Endothelial cell of umbilical vein (primary cell): ENCODE results near the gene MTFMT. TPM values are rescaled to one million over a fixed set of nuclear protein-coding genes. Genes with fewer than 3 reads are reported as not detected.

Experiments
- polyA plus RNA-seq, 4 experiments: library from polyadenylated mRNA; depleted of rRNA in 3 of 4; stranded (reverse) in 3 of 4; unstranded in 1 of 4; fragments of >200 nt; gene quantifications; 2 replicates each; pipeline versions ENCODE4 v1.2.1 to v1.2.3, GENCODE V29; 2011 to 2012; ENCODE audit warnings: missing spikeins in 1 of 4
- total RNA-seq: library from RNA; stranded (reverse); gene quantifications from 2 replicates; pipeline ENCODE4 v1.2.3, GENCODE V29; 2021

MTFMT gene
- total and polyA plus RNA-seq, 2 donors (not counting 3 experiments of a cell fraction or from before 2014, with no cell fraction given): 7.5 to 20.4 TPM

Other genes starting within 250 kb of the MTFMT start
- 45.4 and 52.7 TPM in 2 replicates for gene PIF1, start 204.0 kb downstream of the MTFMT start, total RNA-seq
- gene PIF1, start 204.0 kb downstream of the MTFMT start, polyA plus RNA-seq: 18.6 and 23.0 TPM in 2 replicates
- gene PLEKHO2, start 187.7 kb downstream of the MTFMT start, total RNA-seq: 20.7 and 24.9 TPM in 2 replicates
- 21.9 and 23.9 TPM in 2 replicates for gene PLEKHO2, start 187.7 kb downstream of the MTFMT start, polyA plus RNA-seq
- gene ANKDD1A, start 117.7 kb downstream of the MTFMT start, total RNA-seq: 2.4 and 2.6 TPM in 2 replicates
- 1.8 and 2.0 TPM in 2 replicates for gene ANKDD1A, start 117.7 kb downstream of the MTFMT start, polyA plus RNA-seq
- 75.3 and 82.5 TPM in 2 replicates for gene SPG21, start 39.7 kb downstream of the MTFMT start, total RNA-seq
- 54.9 and 70.2 TPM in 2 replicates for gene SPG21, start 39.7 kb downstream of the MTFMT start, polyA plus RNA-seq
- not detected in 2 replicates for gene SLC51B, start 15.7 kb upstream of the MTFMT start, total RNA-seq
- gene SLC51B, start 15.7 kb upstream of the MTFMT start, polyA plus RNA-seq: not detected in 2 replicates
- gene RASL12, start 38.4 kb upstream of the MTFMT start, total RNA-seq: not detected in 2 replicates
- gene RASL12, start 38.4 kb upstream of the MTFMT start, polyA plus RNA-seq: not detected in 2 replicates
- not detected in 2 replicates for gene KBTBD13, start 47.1 kb upstream of the MTFMT start, total RNA-seq
- not detected in 2 replicates for gene KBTBD13, start 47.1 kb upstream of the MTFMT start, polyA plus RNA-seq
- gene UBAP1L, start 85.6 kb upstream of the MTFMT start, total RNA-seq: 3.9 and 5.0 TPM in 2 replicates
- 1.9 and 2.9 TPM in 2 replicates for gene UBAP1L, start 85.6 kb upstream of the MTFMT start, polyA plus RNA-seq
- gene PDCD7, start 104.2 kb upstream of the MTFMT start, total RNA-seq: 19.5 and 26.6 TPM in 2 replicates
- gene PDCD7, start 104.2 kb upstream of the MTFMT start, polyA plus RNA-seq: 11.1 and 12.1 TPM in 2 replicates
- 41.4 and 41.8 TPM in 2 replicates for gene CLPX, start 155.7 kb upstream of the MTFMT start, total RNA-seq
- 8.0 and 11.1 TPM in 2 replicates for gene CLPX, start 155.7 kb upstream of the MTFMT start, polyA plus RNA-seq
- gene CILP, start 181.8 kb upstream of the MTFMT start, total RNA-seq: not detected in 2 replicates
- gene CILP, start 181.8 kb upstream of the MTFMT start, polyA plus RNA-seq: 0.01 and 0.02 TPM in 2 replicates